Liver (tissue), 3 donors: ENCODE data around the gene BFSP2.

Experiments
- EGR1 ChIP-seq, 2 donors: IDR thresholded peaks; 2 replicates each; pipeline ENCODE4 v1.6.1; 2016 to 2018; ENCODE audit warnings: antibody characterized with exemption in 2 of 2, low read depth in 2 of 2
- RAD21 ChIP-seq, 2 donors: IDR thresholded peaks; 2 replicates each; pipeline ENCODE4 v1.6.1; 2016; ENCODE audit warnings: antibody characterized with exemption in 2 of 2, mild to moderate bottlenecking in 2 of 2
- TAF1 ChIP-seq: conservative IDR thresholded peaks from 2 replicates; pipeline ENCODE4 v1.6.1; 2016; ENCODE audit warnings: antibody characterized with exemption, mild to moderate bottlenecking
- YY1 ChIP-seq: IDR thresholded peaks from 2 replicates; pipeline ENCODE4 v1.6.1; 2016; ENCODE audit warnings: antibody characterized with exemption, mild to moderate bottlenecking
- TF ChIP-seq, protein P1 (sequence below): fragments of 150-350 bp; IDR thresholded peaks from 2 replicates; pipeline ENCODE4 v1.5.1; 2017; ENCODE audit warnings: improper control_type of control experiment, low read depth, low read length; ENCODE audit not compliant: missing input control
- TF ChIP-seq, protein P2 (sequence below): IDR thresholded peaks from 2 replicates; pipeline ENCODE4 v1.6.1; 2016; ENCODE audit warnings: antibody characterized with exemption
- TF ChIP-seq, protein P3 (sequence below): IDR thresholded peaks from 2 replicates; pipeline ENCODE4 v1.6.1; 2016; ENCODE audit warnings: antibody characterized with exemption
- TF ChIP-seq, protein P4 (sequence below): IDR thresholded peaks from 2 replicates; pipeline ENCODE4 v1.6.1; 2016; ENCODE audit warnings: antibody characterized with exemption
- TF ChIP-seq, protein P5 (sequence below): IDR thresholded peaks from 2 replicates; pipeline ENCODE4 v1.6.1; 2016; ENCODE audit warnings: antibody characterized with exemption, mild to moderate bottlenecking
- donor health status: healthy.
- donor health status: healthy.

DNA sequence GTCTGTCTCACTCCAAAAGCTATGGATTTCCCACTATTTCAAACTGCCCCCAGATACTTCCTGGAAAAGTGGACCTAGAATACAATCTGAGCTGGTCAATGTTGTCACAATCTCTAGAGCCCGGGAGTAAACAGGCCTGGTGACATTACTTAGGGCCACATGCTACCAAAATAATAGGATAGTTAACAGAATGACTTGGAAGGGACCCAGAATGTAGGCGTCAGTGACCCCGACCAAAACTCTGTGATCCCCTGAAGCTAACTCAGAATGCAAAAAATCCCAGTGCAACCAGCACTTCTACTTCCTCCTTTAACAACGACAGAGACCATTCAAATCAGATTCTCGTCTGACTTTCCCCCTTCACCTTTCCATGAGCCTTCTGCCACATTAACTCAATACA is 122.1 kb downstream of the BFSP2 start:
- TF ChIP-seq TAF1 (no peak), YY1 (no peak), EGR1 (IDR thresholded peaks at IDR 0.05; ENCODE audit: low read depth in 2 of 2) (no peak), RAD21 (IDR thresholded peaks at IDR 0.05) (no peak)
- TF ChIP-seq, protein P1, sequence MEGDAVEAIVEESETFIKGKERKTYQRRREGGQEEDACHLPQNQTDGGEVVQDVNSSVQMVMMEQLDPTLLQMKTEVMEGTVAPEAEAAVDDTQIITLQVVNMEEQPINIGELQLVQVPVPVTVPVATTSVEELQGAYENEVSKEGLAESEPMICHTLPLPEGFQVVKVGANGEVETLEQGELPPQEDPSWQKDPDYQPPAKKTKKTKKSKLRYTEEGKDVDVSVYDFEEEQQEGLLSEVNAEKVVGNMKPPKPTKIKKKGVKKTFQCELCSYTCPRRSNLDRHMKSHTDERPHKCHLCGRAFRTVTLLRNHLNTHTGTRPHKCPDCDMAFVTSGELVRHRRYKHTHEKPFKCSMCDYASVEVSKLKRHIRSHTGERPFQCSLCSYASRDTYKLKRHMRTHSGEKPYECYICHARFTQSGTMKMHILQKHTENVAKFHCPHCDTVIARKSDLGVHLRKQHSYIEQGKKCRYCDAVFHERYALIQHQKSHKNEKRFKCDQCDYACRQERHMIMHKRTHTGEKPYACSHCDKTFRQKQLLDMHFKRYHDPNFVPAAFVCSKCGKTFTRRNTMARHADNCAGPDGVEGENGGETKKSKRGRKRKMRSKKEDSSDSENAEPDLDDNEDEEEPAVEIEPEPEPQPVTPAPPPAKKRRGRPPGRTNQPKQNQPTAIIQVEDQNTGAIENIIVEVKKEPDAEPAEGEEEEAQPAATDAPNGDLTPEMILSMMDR = no peak
- TF ChIP-seq, protein P2, sequence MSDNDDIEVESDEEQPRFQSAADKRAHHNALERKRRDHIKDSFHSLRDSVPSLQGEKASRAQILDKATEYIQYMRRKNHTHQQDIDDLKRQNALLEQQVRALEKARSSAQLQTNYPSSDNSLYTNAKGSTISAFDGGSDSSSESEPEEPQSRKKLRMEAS = no peak
- TF ChIP-seq, protein P3, sequence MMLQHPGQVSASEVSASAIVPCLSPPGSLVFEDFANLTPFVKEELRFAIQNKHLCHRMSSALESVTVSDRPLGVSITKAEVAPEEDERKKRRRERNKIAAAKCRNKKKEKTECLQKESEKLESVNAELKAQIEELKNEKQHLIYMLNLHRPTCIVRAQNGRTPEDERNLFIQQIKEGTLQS = no peak
- TF ChIP-seq, protein P4, sequence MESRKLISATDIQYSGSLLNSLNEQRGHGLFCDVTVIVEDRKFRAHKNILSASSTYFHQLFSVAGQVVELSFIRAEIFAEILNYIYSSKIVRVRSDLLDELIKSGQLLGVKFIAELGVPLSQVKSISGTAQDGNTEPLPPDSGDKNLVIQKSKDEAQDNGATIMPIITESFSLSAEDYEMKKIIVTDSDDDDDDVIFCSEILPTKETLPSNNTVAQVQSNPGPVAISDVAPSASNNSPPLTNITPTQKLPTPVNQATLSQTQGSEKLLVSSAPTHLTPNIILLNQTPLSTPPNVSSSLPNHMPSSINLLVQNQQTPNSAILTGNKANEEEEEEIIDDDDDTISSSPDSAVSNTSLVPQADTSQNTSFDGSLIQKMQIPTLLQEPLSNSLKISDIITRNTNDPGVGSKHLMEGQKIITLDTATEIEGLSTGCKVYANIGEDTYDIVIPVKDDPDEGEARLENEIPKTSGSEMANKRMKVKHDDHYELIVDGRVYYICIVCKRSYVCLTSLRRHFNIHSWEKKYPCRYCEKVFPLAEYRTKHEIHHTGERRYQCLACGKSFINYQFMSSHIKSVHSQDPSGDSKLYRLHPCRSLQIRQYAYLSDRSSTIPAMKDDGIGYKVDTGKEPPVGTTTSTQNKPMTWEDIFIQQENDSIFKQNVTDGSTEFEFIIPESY = no peak
- TF ChIP-seq, protein P5, sequence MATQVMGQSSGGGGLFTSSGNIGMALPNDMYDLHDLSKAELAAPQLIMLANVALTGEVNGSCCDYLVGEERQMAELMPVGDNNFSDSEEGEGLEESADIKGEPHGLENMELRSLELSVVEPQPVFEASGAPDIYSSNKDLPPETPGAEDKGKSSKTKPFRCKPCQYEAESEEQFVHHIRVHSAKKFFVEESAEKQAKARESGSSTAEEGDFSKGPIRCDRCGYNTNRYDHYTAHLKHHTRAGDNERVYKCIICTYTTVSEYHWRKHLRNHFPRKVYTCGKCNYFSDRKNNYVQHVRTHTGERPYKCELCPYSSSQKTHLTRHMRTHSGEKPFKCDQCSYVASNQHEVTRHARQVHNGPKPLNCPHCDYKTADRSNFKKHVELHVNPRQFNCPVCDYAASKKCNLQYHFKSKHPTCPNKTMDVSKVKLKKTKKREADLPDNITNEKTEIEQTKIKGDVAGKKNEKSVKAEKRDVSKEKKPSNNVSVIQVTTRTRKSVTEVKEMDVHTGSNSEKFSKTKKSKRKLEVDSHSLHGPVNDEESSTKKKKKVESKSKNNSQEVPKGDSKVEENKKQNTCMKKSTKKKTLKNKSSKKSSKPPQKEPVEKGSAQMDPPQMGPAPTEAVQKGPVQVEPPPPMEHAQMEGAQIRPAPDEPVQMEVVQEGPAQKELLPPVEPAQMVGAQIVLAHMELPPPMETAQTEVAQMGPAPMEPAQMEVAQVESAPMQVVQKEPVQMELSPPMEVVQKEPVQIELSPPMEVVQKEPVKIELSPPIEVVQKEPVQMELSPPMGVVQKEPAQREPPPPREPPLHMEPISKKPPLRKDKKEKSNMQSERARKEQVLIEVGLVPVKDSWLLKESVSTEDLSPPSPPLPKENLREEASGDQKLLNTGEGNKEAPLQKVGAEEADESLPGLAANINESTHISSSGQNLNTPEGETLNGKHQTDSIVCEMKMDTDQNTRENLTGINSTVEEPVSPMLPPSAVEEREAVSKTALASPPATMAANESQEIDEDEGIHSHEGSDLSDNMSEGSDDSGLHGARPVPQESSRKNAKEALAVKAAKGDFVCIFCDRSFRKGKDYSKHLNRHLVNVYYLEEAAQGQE = no peak
